NCI-H1092 treated with DMSO at 0.1 percent for 48 hours (cell line): ENCODE measurements around the gene PCDHA10.
"Not testable (repeated sequence)": the region's sequence is repeated elsewhere in the genome, so short reads cannot be mapped to it uniquely, and the experiment has no call there.

Experiments used
- DNase-seq: peaks from one replicate; lab custom pipeline; 2025; lab: John Stamatoyannopoulos, UW

The PCDHA10 gene

DNA sequence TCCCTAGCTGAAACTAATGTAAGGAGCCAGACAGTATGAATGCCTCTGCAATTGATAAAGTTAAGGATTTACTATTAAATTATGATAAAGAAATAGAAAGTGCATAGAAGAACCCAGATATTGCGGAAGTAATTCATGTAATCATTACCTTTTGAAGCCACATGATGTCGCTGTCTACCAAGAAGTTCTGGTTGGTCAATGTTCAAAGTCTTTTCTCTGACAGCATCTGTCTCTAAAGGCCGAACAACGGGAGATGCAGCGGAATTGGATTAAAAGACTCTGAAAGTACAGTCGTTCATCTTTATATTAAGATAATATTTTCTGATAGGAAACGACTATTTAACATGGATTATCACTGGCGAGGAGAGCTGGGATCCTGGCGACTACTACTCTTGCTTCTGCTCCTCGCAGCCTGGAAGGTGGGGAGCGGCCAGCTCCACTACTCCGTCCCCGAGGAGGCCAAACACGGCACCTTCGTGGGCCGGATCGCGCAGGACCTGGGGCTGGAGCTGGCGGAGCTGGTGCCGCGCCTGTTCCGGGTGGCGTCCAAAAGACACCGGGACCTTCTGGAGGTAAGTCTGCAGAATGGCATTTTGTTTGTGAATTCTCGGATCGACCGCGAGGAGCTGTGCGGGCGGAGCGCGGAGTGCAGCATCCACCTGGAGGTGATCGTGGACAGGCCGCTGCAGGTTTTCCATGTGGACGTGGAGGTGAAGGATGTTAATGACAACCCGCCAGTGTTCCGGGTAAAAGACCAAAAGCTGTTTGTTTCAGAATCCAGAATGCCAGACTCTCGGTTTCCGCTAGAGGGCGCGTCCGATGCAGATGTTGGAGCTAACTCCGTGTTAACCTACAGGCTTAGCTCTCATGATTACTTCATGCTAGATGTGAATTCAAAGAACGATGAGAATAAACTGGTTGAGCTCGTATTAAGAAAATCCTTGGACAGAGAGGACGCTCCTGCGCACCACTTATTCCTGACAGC is 14.4 kb upstream of the PCDHA10 start, which contains the start of gene PCDHA8:
PCDHA8 (plus strand) TSS at position 210 of the 985 bp plus-strand sequence; CDS start at position 345, 135 bp downstream.
- DNase-seq = no peak

DNA sequence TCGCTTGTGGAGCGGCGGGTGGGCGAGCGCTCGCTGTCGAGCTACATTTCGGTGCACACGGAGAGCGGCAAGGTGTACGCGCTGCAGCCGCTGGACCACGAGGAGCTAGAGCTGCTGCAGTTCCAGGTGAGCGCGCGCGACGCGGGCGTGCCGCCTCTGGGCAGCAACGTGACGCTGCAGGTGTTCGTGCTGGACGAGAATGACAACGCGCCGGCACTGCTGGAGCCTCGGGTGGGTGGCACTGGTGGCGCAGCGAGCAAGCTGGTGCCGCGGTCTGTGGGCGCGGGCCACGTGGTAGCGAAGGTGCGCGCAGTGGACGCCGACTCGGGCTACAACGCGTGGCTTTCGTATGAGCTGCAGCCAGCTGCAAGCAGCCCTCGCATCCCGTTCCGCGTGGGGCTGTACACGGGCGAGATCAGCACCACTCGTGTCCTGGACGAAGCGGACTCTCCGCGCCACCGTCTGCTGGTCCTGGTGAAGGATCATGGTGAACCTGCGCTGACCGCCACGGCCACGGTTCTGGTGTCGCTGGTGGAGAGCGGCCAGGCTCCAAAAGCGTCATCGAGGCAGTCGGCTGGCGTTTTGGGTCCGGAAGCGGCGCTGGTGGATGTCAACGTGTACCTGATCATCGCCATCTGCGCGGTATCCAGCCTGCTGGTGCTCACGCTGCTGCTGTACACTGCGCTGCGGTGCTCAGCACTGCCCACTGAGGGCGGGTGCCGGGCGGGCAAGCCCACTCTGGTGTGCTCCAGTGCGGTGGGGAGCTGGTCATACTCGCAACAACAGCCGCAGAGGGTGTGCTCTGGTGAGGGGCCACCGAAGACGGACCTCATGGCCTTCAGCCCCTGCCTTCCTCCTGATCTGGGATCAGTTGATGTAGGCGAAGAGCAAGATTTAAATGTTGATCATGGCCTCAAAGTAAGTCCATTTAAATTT is 12.6 kb upstream of the PCDHA10 start:
- no peak for DNase-seq

DNA sequence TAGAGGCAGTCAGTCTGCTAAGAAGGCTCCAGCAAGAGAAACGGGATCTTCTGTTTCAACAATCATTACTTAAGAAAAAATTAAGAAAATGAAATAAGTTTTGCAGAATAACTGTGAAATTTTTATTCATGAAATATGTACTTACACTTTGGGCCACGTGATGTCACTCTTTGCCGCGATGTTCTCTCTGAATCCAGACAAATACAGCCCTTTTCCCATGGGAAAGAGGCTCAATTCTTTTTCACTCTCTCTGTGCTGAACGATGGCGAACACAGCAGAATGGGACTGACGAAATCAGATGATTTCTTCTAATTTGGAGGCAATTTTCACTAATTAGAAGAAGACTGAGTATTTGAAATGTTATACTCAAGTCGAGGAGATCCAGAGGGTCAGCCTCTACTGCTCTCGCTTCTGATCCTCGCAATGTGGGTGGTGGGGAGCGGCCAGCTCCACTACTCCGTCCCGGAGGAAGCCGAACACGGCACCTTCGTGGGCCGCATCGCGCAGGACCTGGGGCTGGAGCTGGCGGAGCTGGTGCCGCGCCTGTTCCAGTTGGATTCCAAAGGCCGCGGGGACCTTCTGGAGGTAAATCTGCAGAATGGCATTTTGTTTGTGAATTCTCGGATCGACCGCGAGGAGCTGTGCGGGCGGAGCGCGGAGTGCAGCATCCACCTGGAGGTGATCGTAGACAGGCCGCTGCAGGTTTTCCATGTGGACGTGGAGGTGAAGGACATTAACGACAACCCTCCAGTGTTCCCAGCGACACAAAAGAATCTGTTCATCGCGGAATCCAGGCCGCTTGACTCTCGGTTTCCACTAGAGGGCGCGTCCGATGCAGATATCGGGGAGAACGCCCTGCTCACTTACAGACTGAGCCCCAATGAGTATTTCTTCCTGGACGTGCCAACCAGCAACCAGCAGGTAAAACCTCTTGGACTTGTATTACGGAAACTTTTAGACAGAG is 7.3 kb upstream of the PCDHA10 start, which contains the start of gene PCDHA9:
PCDHA9 (plus strand) TSS at position 244 of the 964 bp plus-strand sequence; CDS start at position 358, 114 bp downstream.
- DNase-seq = not testable (repeated sequence)

DNA sequence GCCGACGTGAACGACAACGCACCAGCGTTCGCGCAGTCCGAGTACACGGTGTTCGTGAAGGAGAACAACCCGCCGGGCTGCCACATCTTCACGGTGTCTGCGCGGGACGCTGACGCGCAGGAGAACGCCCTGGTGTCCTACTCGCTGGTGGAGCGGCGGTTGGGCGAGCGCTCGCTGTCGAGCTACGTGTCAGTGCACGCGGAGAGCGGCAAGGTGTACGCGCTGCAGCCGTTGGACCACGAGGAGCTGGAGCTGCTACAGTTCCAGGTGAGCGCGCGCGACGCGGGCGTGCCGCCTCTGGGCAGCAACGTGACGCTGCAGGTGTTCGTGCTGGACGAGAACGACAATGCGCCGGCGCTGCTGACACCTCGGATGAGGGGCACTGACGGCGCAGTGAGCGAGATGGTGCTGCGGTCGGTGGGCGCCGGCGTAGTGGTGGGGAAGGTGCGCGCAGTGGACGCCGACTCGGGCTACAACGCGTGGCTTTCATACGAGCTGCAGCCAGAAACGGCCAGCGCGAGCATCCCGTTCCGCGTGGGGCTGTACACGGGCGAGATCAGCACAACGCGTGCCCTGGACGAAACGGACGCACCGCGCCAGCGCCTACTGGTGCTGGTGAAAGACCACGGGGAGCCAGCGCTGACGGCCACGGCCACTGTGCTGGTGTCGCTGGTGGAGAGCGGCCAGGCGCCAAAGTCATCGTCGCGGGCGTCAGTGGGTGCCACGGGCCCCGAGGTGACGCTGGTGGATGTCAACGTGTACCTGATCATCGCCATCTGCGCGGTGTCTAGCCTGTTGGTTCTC is 5.7 kb upstream of the PCDHA10 start:
- DNase-seq = not testable (repeated sequence)

DNA sequence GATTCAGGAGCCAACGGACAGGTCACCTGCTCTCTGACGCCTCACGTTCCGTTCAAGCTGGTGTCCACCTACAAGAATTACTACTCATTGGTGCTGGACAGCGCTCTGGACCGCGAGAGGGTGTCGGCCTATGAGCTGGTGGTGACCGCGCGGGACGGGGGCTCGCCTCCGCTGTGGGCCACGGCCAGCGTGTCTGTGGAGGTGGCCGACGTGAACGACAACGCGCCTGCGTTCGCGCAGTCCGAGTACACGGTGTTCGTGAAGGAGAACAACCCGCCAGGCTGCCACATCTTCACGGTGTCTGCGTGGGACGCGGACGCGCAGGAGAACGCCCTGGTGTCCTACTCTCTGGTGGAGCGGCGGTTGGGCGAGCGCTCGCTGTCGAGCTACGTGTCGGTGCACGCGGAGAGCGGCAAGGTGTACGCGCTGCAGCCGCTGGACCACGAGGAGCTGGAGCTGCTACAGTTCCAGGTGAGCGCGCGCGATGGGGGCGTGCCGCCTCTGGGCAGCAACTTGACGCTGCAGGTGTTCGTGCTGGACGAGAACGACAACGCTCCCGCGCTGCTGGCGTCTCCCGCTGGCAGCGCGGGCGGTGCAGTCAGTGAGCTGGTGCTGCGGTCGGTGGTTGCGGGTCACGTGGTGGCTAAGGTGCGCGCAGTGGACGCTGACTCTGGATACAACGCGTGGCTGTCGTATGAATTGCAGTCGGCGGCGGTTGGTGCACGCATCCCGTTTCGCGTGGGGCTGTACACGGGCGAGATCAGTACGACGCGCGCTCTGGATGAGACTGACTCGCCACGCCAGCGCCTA is 1.7 kb downstream of the PCDHA10 start:
- DNase-seq = no peak

DNA sequence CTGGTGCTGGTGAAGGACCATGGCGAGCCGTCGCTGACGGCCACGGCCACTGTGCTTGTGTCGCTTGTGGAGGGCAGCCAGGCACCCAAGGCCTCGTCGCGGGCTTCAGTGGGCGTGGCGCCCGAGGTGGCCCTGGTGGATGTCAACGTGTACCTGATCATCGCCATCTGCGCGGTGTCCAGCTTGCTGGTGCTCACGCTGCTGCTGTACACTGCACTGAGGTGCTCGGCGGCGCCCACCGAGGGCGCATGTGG is 2.2 kb downstream of the PCDHA10 start:
- no peak for DNase-seq

DNA sequence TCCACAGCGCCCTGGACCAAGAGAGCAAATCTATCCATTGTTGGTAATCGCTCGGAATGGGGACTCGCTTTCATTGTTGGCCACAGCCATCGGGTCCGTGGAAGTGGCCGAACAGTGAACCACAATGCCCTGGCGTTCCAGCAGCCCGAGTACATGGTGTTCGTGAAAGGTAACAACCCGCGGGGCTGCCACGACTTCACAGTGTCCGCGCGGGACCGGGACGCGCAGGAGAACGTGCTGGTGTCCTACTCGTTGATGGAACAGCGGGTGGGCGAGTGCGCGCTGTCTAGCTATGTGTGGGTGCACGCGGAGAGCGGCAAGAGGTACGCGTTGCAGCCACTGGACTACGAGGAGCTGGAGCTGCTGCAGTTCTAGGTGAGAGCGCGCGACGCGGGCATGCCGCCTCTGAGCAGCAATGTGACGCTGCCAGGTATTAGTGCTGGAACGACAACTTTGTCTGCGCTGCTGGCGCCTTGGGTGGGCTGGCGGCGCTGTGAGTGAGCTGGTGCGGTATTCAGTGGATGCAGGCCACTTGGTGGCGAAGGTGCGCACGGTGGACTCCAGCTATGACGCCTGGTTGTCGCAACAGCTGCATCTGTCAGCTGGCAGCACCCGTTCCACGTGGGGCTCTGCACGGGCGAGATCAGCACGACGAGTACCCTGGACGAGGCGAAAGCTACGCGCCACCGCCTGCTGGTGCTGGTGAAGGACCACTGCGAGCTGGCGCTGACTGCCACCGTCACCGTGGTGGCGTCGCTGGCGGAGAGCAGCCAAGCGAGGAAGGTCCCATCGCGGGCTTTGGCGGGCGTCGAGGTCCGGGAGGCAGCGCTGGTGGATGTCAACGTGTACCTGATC is 7.0 kb downstream of the PCDHA10 start:
- DNase-seq = no peak

DNA sequence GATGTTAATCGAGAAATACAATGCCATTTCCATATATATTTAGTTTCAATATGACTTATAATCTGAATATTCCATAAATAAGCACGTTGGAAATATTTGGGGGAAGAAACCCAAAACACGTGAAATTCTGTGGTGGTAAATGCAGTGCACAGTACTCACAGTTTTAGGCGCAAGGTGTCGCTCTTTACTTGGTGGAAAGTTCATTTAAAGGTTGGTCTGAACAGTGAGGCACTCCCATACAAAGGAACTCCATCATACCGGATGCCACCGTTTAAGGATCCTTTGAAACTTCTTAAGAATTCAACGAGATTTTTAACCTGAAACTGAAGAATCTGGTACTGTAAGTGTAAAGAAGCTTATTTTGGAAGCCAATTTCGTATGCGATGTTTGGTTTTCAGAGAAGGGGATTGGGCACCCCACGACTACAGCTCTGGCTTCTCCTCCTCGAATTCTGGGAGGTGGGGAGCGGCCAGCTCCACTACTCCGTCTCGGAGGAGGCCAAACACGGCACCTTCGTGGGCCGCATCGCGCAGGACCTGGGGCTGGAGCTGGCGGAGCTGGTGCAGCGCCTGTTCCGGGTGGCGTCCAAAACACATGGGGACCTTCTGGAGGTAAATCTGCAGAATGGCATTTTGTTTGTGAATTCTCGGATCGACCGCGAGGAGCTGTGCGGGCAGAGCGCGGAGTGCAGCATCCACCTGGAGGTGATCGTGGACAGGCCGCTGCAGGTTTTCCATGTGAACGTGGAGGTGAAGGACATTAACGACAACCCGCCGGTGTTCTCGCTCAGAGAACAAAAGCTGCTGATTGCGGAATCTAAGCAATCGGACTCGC is 13.2 kb downstream of the PCDHA10 start, which contains the start of gene PCDHA11:
PCDHA11 (plus strand) TSS at position 237 of the 834 bp plus-strand sequence; CDS start at position 384, 147 bp downstream.
- peak; percentile 77 for DNase-seq

DNA sequence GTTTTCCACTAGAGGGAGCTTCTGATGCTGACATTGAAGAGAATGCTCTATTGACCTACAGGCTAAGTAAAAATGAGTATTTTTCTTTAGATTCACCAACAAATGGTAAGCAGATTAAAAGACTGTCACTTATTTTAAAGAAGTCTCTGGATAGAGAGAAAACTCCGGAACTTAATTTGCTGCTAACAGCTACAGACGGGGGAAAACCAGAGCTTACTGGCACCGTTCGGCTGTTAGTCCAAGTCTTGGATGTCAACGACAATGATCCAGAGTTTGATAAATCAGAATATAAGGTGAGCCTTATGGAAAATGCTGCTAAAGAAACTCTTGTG is 13.8 kb downstream of the PCDHA10 start:
- peak; percentile 47 for DNase-seq

DNA sequence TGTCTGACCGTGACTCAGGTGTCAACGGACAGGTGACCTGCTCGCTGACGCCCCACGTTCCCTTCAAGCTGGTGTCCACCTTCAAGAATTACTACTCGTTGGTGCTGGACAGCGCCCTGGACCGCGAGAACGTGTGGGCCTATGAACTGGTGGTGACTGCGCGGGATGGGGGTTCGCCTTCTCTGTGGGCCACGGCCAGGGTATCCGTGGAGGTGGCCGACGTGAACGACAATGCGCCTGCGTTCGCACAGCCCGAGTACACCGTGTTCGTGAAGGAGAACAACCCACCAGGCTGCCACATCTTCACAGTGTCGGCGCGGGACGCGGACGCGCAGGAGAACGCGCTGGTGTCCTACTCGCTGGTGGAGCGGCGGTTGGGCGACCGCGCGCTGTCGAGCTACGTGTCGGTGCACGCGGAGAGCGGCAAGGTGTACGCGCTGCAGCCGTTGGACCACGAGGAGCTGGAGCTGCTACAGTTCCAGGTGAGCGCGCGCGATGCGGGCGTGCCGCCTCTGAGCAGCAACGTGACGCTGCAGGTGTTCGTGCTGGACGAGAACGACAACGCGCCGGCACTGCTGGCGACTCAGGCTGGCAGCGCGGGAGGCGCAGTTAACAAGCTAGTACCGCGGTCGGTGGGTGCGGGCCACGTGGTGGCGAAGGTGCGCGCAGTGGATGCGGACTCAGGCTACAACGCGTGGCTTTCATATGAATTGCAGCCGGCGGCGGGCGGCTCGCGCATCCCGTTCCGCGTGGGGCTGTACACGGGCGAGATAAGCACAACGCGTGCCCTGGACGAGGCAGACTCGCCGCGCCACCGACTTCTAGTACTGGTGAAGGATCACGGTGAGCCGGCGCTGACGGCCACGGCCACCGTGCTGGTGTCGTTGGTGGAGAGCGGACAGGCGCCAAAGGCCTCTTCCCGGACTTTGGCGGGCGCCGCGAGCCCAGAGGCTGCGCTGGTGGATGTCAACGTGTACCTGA is 14.8 kb downstream of the PCDHA10 start:
- no peak for DNase-seq

DNA sequence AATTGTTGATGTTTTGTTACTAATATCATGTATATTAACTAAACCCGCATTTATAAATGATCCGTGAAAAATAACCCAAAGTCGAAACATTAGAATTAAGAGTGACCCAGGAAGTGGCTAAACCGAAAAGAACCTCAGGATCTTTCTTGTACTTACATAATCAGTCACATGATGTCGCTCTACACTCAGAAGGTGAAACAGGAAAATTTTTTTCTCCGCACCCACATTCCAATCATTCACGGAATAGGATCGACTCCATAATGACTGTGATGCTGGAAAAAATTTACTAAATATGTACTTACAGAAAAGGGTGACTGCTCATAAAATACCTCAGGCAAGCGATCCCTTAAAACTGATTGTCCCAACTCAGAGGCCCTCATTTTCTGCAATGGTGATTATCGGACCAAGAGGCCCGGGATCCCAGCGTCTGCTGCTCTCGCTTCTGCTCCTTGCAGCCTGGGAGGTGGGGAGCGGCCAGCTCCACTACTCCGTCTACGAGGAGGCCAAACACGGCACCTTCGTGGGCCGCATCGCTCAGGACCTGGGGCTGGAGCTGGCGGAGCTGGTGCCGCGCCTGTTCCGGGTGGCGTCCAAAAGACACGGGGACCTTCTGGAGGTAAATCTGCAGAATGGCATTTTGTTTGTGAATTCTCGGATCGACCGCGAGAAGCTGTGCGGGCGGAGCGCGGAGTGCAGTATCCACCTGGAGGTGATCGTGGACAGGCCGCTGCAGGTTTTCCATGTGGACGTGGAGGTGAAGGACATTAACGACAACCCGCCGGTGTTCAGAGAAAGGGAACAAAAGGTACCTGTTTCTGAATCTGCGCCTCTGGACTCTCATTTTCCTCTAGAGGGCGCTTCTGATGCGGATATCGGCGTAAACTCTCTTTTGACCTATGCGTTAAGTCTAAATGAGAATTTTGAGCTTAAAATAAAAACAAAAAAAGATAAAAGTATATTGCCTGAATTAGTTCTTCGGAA is 19.7 kb downstream of the PCDHA10 start, which contains the start of gene PCDHA12:
PCDHA12 (plus strand) TSS at position 224 of the 981 bp plus-strand sequence; CDS start at position 389, 165 bp downstream.
- DNase-seq = no peak

DNA sequence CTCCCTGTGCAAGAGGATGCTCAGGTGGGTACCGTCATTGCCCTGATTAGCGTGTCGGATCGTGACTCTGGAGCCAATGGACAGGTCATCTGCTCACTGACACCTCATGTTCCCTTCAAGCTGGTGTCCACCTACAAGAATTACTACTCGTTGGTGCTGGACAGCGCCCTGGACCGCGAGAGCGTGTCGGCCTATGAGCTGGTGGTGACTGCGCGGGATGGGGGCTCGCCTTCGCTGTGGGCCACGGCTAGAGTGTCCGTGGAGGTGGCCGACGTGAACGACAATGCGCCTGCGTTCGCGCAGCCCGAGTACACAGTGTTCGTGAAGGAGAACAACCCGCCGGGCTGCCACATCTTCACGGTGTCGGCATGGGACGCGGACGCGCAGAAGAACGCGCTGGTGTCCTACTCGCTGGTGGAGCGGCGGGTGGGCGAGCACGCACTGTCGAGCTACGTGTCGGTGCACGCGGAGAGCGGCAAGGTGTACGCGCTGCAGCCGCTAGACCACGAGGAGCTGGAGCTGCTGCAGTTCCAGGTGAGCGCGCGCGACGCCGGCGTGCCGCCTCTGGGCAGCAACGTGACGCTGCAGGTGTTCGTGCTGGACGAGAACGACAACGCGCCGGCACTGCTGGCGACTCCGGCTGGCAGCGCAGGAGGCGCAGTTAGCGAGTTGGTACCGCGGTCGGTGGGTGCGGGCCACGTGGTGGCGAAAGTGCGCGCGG is 21.0 kb downstream of the PCDHA10 start:
- not testable (repeated sequence) for DNase-seq

DNA sequence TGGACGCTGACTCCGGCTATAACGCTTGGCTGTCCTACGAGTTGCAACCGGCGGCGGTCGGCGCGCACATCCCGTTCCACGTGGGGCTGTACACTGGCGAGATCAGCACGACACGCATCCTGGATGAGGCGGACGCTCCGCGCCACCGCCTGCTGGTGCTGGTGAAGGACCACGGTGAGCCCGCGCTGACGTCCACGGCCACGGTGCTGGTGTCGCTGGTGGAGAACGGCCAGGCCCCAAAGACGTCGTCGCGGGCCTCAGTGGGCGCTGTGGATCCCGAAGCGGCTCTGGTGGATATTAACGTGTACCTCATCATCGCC is 21.5 kb downstream of the PCDHA10 start:
- no peak for DNase-seq

DNA sequence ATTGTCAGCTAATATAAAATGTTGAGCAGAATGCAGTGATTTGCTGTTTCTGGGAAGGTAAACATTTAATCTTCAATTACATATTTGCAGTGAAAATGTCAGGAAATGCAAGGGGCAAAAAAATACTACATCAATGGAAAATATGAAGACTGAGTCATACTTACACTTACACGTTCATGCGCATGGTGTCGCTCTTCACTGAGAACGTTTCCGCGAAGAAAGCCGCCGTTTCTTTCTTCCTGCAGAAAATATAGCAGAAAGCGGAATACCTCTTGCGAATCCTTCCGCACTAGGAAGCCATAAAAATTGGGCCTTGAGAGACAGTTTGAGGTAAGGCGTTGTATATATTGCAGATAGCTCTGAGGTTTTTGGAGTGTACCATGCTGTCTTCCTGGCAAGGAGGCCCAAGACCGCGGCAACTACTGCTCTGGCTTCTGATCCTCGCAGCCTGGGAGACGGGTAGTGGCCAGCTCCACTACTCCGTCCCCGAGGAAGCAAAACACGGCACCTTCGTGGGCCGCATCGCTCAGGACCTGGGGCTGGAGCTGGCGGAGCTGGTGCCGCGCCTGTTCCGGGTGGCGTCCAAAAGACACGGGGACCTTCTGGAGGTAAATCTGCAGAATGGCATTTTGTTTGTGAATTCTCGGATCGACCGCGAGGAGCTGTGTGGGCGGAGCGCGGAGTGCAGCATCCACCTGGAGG is 26.3 kb downstream of the PCDHA10 start, which contains the start of gene PCDHA13:
PCDHA13 (plus strand) TSS at position 236 of the 702 bp plus-strand sequence; CDS start at position 381, 145 bp downstream.
- DNase-seq = no peak
